ENCODE results near the gene DPY19L2. TPM values are rescaled to one million over a fixed set of nuclear protein-coding genes. Genes with fewer than 3 reads are reported as not detected.
"Not testable (repeated sequence)": the region's sequence is repeated elsewhere in the genome, so short reads cannot be mapped to it uniquely, and the experiment has no call there.

The DPY19L2 gene
- total and polyA plus RNA-seq, 2 donors from 2014 or later, result 17.8 to 24.5 TPM

- H3K4me3 ChIP-seq (ENCODE audit: low read length in 3 of 3); H3K9me3 ChIP-seq (ENCODE audit: control insufficient read depth in 2 of 3, insufficient read depth in 1 of 3, low read length in 3 of 3); H3K27ac ChIP-seq (ENCODE audit: low read depth in 2 of 2, low read length in 2 of 2); H3K9ac ChIP-seq (ENCODE audit: low read length in 3 of 3); H3K4me1 ChIP-seq (ENCODE audit: control insufficient read depth in 2 of 3, insufficient read depth in 2 of 3, low read depth in 1 of 3, low read length in 3 of 3); H3K27me3 ChIP-seq (ENCODE audit: control insufficient read depth, insufficient read depth, low read length); DNase-seq; H3K36me3 ChIP-seq (ENCODE audit: control insufficient read depth in 2 of 3, insufficient read depth in 3 of 3, low read length in 3 of 3); intact Hi-C loops (cut with DNase I); FAIRE-seq: not testable (repeated sequence)
These were observed 44.2 kb upstream of the DPY19L2 start for GRCh38 chr12:63712376-63712974.

- not testable (repeated sequence) for H3K36me3 ChIP-seq (ENCODE audit: control insufficient read depth in 2 of 3, insufficient read depth in 3 of 3, low read length in 3 of 3)
These were observed 43.0 kb upstream of the DPY19L2 start for GRCh38 chr12:63711339-63711738.

GRCh38 chr12:63706336-63706735 is 38.0 kb upstream of the DPY19L2 start:
- no peak for TF ChIP-seq CTCF (IDR thresholded peaks at IDR 0.05; ENCODE audit: borderline replicate concordance, extremely low read depth, insufficient read depth)
- no peaks in the 10 kb centered on the region for H3K9me3 ChIP-seq (ENCODE audit: control insufficient read depth in 2 of 3, insufficient read depth in 1 of 3, low read length in 3 of 3)
- no peaks in the 10 kb centered on the region for H3K4me1 ChIP-seq (ENCODE audit: control insufficient read depth in 2 of 3, insufficient read depth in 2 of 3, low read depth in 1 of 3, low read length in 3 of 3)
- DNase-seq (no peak), FAIRE-seq (no peak)
- no peaks in the 10 kb centered on the region for H3K36me3 ChIP-seq (ENCODE audit: control insufficient read depth in 2 of 3, insufficient read depth in 3 of 3, low read length in 3 of 3)
- intact Hi-C loops (cut with DNase I), result no loop called here
- H3K4me3 ChIP-seq (ENCODE audit: low read length in 3 of 3), result no peak overlapping the region
- H3K27ac ChIP-seq (ENCODE audit: low read depth in 2 of 2, low read length in 2 of 2), result no peak overlapping the region
- no peak overlapping the region for H3K9ac ChIP-seq (ENCODE audit: low read length in 3 of 3)
- H3K27me3 ChIP-seq (ENCODE audit: control insufficient read depth, insufficient read depth, low read length), result no peaks in the 10 kb centered on the region

More at GRCh38 chr12:63711339-63711738, 43.0 kb upstream of the DPY19L2 start:
- DNase-seq; FAIRE-seq; H3K4me1 ChIP-seq (ENCODE audit: control insufficient read depth in 2 of 3, insufficient read depth in 2 of 3, low read depth in 1 of 3, low read length in 3 of 3); H3K27ac ChIP-seq (ENCODE audit: low read depth in 2 of 2, low read length in 2 of 2); H3K27me3 ChIP-seq (ENCODE audit: control insufficient read depth, insufficient read depth, low read length); H3K4me3 ChIP-seq (ENCODE audit: low read length in 3 of 3); H3K9me3 ChIP-seq (ENCODE audit: control insufficient read depth in 2 of 3, insufficient read depth in 1 of 3, low read length in 3 of 3); H3K9ac ChIP-seq (ENCODE audit: low read length in 3 of 3); intact Hi-C loops (cut with DNase I): not testable (repeated sequence)

GRCh38 chr12:63699678-63700382 is 31.5 kb upstream of the DPY19L2 start:
- H3K36me3 ChIP-seq (ENCODE audit: control insufficient read depth in 2 of 3, insufficient read depth in 3 of 3, low read length in 3 of 3); FAIRE-seq; H3K27ac ChIP-seq (ENCODE audit: low read depth in 2 of 2, low read length in 2 of 2); H3K27me3 ChIP-seq (ENCODE audit: control insufficient read depth, insufficient read depth, low read length); H3K4me3 ChIP-seq (ENCODE audit: low read length in 3 of 3); DNase-seq; H3K9ac ChIP-seq (ENCODE audit: low read length in 3 of 3); H3K4me1 ChIP-seq (ENCODE audit: control insufficient read depth in 2 of 3, insufficient read depth in 2 of 3, low read depth in 1 of 3, low read length in 3 of 3); H3K9me3 ChIP-seq (ENCODE audit: control insufficient read depth in 2 of 3, insufficient read depth in 1 of 3, low read length in 3 of 3); intact Hi-C loops (cut with DNase I): not testable (repeated sequence)

- intact Hi-C loops (cut with DNase I); H3K4me3 ChIP-seq (ENCODE audit: low read length in 3 of 3); H3K36me3 ChIP-seq (ENCODE audit: control insufficient read depth in 2 of 3, insufficient read depth in 3 of 3, low read length in 3 of 3); DNase-seq; FAIRE-seq; H3K9me3 ChIP-seq (ENCODE audit: control insufficient read depth in 2 of 3, insufficient read depth in 1 of 3, low read length in 3 of 3); H3K9ac ChIP-seq (ENCODE audit: low read length in 3 of 3); H3K27me3 ChIP-seq (ENCODE audit: control insufficient read depth, insufficient read depth, low read length); H3K4me1 ChIP-seq (ENCODE audit: control insufficient read depth in 2 of 3, insufficient read depth in 2 of 3, low read depth in 1 of 3, low read length in 3 of 3); H3K27ac ChIP-seq (ENCODE audit: low read depth in 2 of 2, low read length in 2 of 2): not testable (repeated sequence)
These were observed 30.7 kb upstream of the DPY19L2 start for GRCh38 chr12:63699011-63699410.

- intact Hi-C loops (cut with DNase I); H3K4me1 ChIP-seq (ENCODE audit: control insufficient read depth in 2 of 3, insufficient read depth in 2 of 3, low read depth in 1 of 3, low read length in 3 of 3); H3K9me3 ChIP-seq (ENCODE audit: control insufficient read depth in 2 of 3, insufficient read depth in 1 of 3, low read length in 3 of 3); H3K27ac ChIP-seq (ENCODE audit: low read depth in 2 of 2, low read length in 2 of 2); H3K9ac ChIP-seq (ENCODE audit: low read length in 3 of 3); DNase-seq; H3K36me3 ChIP-seq (ENCODE audit: control insufficient read depth in 2 of 3, insufficient read depth in 3 of 3, low read length in 3 of 3); H3K27me3 ChIP-seq (ENCODE audit: control insufficient read depth, insufficient read depth, low read length); H3K4me3 ChIP-seq (ENCODE audit: low read length in 3 of 3): not testable (repeated sequence)
- FAIRE-seq, result peak; percentile 52
These were observed 22.5 kb upstream of the DPY19L2 start for GRCh38 chr12:63690837-63691236.

GRCh38 chr12:63689141-63689540 is 20.8 kb upstream of the DPY19L2 start:
- H3K4me1 ChIP-seq (ENCODE audit: control insufficient read depth in 2 of 3, insufficient read depth in 2 of 3, low read depth in 1 of 3, low read length in 3 of 3); H3K27me3 ChIP-seq (ENCODE audit: control insufficient read depth, insufficient read depth, low read length); H3K36me3 ChIP-seq (ENCODE audit: control insufficient read depth in 2 of 3, insufficient read depth in 3 of 3, low read length in 3 of 3); H3K9me3 ChIP-seq (ENCODE audit: control insufficient read depth in 2 of 3, insufficient read depth in 1 of 3, low read length in 3 of 3); FAIRE-seq; H3K4me3 ChIP-seq (ENCODE audit: low read length in 3 of 3); DNase-seq; H3K9ac ChIP-seq (ENCODE audit: low read length in 3 of 3); H3K27ac ChIP-seq (ENCODE audit: low read depth in 2 of 2, low read length in 2 of 2); intact Hi-C loops (cut with DNase I): not testable (repeated sequence)

All from kidney (tissue), 14 donors.